ENCODE results near the gene CHST15.
"Not testable (repeated sequence)": the region's sequence is repeated elsewhere in the genome, so short reads cannot be mapped to it uniquely, and the experiment has no call there.

Gene CHST15

GRCh38 chr10:124097883-124098282 is 4.5 kb upstream of the CHST15 start:
- DNase-seq = no peak

DNA sequence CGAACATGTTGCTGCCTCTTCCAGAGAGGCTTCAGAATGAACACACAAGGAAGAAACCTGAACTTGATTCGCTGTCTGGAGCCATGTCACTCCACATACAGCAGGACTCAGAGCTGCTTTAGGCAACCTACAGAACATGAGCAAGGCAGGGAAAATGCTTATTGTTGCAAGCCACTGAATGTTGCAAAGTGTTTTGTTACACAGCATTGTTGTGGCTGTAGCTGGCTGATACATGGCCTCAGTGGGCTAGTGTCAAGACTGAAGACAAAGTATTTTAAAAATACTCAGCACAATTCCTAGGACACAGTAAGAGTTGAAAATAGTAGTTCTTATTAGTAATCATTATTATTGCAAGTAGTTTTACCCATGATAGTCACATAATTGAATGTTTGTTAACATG is 3.1 kb upstream of the CHST15 start:
- DNase-seq = no peak

GRCh38 chr10:124095801-124096200 is 2.4 kb upstream of the CHST15 start:
- not testable (repeated sequence) for DNase-seq

DNA sequence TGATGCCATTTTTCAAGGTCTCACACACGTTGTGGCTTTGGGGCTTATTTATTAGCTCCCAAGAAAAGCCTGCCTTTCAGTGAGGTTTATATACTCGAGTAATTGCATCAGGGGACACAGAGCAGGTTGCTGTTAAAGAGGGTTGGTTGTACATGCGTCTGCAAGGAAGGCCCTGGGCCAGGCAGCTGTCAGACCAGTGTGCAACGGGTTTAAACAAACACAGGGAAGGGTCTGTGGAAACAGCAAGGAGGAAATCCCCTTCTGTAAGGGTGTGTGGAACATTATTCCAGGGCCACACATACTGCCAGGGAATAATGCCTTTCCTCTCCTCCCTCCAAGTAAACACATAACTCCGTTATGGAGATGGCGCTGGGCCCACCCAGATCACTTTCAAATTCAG is 1.7 kb upstream of the CHST15 start:
- no peak for DNase-seq

DNA sequence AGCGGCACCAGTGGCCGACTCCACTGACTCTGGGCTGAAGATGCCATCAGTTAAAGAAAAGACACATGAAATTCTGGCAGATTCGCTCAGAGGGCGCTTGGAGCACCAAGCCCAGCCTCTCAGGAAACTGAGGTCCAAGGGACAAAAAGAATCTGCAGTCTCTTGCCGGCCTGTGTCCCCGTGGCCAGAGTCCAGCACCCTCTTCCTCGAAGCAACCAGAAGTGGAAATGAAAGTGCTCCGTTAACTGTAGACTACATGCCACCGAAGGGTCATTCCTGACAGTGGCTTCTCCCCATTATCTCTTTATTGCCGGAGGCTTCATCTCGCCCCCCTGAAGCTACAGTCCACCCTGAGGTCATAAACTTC is 1.0 kb upstream of the CHST15 start:
- no peak for DNase-seq

GRCh38 chr10:124093774-124094418 is 498 bp upstream of the CHST15 start:
- peak; percentile 17 for DNase-seq

DNA sequence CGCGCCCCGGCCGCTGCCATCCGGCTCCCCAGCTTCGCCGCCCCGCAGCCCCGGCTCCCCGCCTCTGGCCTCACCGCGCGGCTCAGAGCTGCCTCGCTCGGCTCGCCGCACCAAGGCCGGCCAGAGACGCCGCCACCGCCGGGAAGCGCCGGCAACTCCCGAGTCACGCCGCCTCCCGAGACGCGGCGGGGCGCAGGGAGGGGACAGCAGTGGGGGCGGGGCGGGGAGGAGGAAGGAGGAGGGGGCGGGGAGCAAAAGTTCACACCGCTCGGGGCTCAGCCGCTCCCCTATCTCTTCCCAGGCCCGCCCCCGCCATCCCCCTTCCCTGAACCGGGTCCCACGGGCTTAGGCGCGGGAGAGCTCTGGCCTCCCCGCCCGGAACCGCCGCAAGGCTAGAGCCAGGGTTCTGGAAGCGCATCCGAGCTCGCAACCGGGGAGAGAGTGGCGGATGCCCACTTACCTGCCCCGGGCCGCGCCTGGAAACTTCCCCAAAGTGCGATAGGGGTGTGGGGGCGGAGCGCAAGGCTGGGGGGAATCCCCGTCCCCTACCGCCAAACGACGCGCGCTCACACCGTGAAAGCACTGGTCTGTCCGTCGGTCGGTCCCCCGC is 1.0 kb downstream of the CHST15 start:
- DNase-seq = no peak

- DNase-seq = no peak
These were observed 1.6 kb downstream of the CHST15 start for GRCh38 chr10:124091646-124092249.

GRCh38 chr10:124090601-124091209 is 2.7 kb downstream of the CHST15 start:
- DNase-seq = no peak

GRCh38 chr10:124089859-124090258 is 3.5 kb downstream of the CHST15 start:
- no peak for DNase-seq

GRCh38 chr10:124088915-124089314 is 4.5 kb downstream of the CHST15 start:
- no peak for DNase-seq

GRCh38 chr10:124087672-124088634 is 5.4 kb downstream of the CHST15 start:
- peak; percentile 11 for DNase-seq

DNA sequence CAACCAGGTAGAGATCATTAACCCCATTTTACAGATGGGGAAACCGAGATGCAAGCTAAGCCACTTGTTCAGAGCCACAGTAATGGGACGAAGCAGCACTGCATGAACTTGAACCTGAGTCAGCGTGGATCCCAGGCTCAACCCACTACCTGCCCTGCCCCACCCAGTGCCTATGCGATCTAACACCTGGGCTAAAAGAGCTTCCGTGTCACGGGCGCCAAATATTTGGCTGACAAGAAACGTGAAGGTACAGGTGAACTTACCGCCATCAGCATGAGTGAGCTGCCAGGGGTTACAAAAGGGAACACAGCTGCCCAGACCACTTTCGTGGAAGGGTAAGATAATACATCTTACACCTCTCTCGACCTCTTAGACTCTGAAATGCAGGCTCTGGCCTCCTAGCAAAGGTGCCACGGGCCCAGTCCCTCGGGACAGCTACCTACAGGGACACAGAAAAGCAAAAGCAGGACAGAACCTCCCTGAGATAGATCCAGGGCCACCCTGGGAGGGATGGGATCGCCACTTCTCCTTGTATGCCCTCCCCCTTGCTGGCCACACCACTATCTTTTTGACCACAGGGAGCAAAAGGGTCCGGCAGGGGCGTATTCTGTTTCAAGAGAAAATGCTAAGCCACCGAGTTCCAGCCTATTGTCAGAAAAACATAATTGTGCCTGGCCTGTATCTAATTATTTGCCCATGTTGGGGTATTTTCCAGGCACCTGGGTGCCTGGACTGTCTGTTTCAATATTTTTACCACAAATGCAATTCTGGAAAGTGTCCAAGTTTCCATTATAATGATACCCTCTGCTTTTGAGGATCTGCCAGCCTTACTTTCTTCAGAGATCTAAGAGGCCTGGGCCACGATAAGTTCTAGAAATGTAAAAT is 6.4 kb downstream of the CHST15 start:
- no peak for DNase-seq

DNA sequence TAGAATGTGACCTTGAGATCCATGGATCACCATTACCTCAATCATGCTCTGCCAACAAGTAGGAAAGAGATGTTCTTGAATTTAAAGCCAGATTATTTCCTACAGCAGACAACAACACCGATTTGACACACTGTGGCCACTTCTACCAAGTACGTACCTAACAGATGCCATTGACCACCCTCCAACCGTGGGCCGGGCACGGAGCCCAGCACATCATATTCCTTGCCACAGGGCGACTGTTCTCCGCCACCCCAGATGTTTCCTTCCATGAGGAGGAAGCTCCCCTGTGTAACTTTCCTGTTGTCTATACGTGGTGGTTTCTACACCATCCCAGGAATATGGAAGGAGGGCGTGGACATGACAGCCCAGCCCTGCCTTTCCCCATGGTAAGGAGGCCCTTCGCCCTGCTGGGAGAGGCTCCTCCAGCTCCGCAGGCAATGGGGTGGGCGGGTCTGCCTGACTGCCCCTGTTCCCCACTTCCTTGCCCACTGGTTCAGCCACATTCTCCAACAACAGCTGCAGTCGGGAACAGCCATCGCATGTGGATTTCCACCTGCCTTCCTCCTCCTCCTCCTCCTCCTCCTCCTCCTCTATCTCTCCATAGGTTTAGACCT is 7.2 kb downstream of the CHST15 start:
- no peak for DNase-seq

- no peak for DNase-seq
These were observed 7.7 kb downstream of the CHST15 start for GRCh38 chr10:124085680-124086079.

GRCh38 chr10:124084708-124085107 is 8.7 kb downstream of the CHST15 start:
- DNase-seq = no peak

DNA sequence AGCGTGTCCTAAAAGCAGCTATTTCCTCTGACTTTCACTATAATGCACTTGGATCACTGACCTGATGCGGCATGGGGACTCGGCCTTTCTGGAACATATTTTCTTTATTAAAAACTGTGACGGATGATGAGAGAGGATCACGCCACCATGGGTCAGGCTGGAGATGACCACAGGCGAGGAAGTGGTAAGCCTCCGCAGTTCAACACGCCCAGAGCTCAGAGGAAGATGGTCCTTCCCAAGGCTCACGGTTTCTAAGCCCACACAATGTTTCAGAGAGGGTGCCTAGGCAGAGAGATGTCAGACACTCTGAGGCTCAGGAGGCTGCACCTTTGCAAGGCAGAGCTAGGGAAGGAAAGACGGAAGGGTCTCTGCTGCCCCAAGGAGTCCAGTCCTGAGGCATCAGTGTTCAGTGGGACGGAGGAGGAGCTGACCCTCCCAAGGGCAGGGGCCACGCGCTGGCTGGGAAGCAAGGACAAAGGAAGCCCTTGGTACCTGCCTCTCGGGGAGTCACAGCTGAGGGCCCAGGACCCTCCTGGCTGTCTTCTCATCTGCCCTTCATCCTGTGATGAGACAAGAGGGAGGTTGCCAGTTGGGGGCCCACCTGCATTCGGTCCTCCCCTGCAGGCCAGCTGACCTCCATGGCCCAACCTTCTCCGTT is 9.5 kb downstream of the CHST15 start:
- no peak for DNase-seq

GRCh38 chr10:124083047-124083739 is 10.2 kb downstream of the CHST15 start:
- no peak for DNase-seq

GRCh38 chr10:124082555-124082954 is 10.8 kb downstream of the CHST15 start:
- DNase-seq = no peak

DNA sequence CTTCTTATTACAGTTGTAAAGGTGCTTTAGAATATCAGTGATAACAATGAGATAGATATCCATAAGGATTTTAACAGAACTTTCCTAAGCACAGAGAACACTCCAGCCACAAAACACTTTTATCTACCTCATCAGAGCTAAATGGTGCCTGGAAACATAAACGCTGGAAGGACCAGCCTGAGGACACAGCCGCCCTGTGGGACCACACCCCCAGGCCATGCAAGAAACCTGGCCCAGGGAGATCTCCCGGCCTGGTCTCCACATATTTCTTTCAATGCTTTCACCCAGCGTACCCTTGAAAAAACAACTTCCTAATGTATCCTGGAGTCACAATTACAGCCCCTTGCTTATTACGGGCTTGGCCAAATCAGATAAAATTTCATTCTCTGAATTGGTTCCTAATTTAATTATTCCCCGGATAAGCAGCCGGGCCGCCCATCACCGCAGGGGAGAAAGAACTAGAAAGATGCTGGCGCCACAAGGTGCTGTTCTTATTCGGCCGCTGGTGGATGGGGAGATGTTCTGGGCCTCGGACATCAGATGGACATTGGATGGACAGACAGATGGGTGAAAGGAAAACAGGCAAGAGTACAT is 11.8 kb downstream of the CHST15 start:
- no peak for DNase-seq
